ENCODE measurements around the gene NOC3L.
"Not testable (repeated sequence)": the region's sequence is repeated elsewhere in the genome, so short reads cannot be mapped to it uniquely, and the experiment has no call there.

The NOC3L gene

DNA sequence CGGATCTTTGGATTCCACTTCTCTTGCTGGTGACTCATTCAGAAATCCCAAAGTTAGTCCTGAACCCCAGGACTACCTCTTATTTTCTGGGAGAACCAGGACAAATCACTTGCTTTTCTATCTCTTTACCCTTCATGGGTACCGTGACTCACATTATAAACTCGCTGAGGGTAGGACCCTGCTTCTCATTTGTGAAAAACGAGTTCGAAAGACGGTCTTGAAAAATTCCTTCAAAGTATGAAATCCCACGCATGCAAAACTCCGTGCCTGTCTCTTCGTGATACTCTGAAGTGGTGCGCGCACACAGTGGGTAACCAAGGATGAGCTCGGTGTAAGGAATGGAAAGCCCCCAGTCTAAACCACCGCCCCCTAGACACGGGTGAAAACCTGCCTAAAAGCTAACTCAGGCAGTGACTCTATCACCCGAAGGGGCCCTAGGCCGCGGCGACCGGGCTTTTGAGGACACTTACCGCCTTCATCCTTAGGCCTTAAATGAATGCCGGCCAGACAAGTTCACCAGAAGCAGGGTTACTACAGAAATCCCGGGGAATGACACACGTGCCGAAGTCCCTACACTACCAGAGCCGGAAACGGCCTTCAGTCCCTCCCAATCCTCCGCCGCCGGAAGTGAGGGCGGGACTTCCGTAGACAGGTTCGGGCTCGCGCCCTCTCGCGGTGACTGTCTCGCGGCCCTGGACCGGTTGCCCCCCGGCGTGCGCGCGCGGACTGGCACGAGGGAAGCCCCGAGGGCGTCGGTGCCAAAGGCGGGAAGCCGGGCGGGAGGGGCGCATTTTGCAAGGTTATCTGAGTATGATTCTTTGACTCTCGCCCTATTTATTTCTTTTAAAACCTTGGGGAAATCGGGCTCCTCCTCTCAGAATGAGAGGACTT, at the start of gene NOC3L:
Gene NOC3L (minus strand): TSS at position 580 of the 891 bp plus-strand sequence. CDS start 101 bp downstream, at position 479.
- peak; percentile 78 for DNase-seq

DNA sequence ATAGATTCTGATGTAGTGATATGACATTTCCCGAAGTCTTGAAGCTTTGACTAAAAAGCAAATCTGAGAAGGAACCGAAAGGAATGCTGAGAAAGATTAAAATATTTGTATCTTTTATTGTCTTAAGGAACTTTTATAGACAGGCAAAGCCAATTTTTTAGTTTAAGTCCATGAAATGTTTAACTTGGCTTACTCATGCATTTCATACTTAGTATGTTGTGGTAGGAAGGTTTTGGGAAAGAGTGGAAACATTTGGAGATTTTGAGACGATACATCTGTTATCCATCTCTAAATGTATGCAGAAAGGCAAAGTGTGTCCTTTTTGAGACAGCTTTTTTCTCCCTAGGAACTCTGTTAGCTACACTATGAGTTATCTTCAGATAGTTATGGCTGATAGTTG, 49.7 kb upstream of the NOC3L start:
- DNase-seq = no peak

DNA sequence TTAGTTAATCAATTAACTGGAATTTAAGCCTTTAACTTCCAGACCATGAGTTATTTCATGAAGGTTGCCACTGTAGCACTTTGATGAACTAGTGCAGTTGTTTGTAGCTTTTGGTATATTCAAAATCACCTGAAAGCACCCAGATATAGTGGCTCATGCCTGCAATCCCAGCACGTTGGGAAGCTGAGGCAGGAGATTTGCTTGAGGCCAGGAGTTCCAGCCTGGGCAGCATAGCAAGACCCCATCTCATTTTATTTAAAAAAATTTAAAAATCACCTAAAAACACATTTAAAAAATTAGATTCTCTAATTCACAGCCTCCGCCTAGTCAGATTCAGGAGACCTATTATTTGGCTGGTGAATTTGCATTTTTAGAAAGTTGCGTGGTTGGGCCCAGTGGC, 48.6 kb upstream of the NOC3L start:
- no peak for DNase-seq

- DNase-seq = no peak
Measured at GRCh38 chr10:94409021-94409657, 46.4 kb upstream of the NOC3L start.

- DNase-seq = no peak
Measured at GRCh38 chr10:94407668-94408067, 44.9 kb upstream of the NOC3L start.

DNA sequence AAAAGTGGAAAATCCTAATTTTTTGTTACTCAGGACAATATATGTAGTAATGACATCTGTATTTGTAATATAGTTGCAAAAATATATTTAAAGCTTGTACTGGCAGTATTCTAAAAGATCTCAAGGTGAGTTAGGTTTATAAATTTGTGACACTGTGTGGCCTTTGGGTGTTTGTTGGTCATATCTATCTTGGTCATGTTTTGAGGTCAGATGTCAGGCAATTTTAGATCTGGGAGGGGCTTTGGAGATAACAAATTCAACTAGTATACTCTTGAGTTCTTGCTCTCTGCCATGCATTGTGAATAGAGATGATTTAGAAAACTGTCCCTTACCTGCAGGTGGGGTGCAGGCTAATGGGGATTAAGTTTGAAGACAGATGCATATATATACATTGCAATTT, 42.7 kb upstream of the NOC3L start:
- DNase-seq = no peak

- DNase-seq = no peak
Measured at GRCh38 chr10:94403380-94404213, 40.9 kb upstream of the NOC3L start.

DNA sequence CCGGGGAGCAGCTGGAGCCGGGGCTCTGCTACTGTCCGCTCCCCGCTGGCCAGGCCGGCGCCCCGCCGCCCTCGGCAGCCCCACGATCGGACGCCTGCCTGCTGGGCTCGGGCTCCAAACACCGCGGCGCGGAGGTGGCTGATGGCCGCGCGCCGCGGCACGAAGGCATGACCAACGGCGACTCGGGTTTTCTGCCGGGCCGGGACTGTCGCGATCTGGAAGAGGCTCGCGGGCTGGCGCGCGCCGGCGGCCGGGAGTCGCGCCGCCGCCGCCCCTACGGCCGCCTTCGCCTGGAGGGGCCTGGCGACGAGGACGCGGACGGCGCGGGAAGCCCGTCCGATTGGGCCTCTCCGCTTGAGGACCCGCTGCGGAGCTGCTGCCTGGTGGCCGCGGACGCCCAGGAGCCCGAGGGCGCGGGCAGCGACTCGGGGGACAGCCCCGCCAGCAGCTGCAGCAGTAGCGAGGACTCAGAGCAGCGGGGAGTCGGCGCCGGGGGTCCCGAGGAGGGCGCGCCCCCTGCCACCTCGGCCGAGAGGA, 40.2 kb upstream of the NOC3L start:
- DNase-seq = no peak

DNA sequence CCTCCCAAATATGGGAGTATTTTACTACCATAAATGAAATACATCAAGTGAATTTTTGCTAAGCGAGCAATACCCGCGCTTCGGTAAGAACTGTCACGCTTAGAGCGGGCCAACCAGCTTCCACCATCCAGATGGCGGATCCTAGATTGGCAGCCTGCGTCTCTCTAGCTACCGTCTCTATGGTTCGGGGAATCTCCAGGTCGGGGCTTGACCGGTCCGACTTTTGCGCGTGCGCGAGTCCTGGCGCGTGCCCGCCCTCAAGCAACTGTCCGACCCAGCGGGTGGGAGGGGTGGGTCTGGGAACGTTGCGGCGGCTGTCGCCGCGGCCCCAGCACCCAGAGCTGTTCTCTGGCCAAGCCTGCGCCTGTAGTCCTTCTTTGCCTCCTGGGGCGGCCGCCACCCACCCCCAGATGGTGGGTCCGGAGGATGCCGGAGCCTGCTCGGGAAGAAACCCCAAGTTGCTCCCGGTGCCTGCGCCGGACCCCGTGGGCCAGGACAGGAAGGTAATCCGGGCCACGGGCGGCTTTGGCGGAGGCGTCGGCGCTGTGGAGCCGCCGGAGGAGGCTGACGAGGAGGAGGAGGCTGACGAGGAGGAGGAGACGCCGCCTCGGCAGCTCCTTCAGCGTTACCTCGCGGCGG, 39.6 kb upstream of the NOC3L start, which contains the start of gene TBC1D12:
Gene TBC1D12 (plus strand): TSS at position 338 of the 639 bp plus-strand sequence. CDS start 73 bp downstream, at position 411.
- peak; percentile 89 for DNase-seq

- DNase-seq = no peak
Measured at GRCh38 chr10:94398762-94399161, 36.0 kb upstream of the NOC3L start.

DNA sequence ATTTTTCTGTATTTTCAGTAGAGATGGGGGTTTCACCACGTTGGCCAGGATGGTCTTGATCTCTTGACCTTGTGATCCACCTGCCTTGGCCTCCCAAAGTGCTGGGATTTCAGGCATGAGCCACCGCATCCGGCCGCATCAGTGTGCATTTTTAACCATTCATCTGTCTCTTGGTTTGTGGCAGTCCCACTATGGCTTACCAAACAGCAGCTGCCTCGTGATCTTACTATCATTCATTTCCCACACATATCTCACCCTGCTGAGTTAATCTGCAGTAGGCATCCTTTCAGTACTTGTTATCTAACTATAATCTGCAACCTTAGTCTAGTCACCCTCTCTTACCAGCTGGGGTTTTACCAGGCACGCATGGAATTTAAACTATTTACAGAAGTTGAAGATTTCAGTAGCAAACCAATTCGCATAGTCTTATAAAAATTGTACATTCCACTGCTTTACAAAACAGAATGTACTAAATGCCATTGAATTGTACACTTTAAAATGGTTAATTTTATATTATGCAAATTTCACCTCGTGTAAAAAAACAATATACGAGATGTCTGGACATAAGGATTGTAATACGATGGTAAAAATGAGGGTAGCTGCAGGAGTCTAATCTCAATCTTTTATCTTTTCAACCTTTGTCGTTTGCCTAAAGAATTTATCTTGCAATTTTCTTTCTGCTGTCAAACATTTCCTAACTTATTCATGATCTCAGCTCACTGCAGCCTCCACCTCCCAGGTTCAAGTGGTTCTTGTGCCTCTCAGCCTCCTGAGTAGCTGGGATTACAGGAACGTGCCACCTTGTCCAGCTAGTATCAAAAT, 35.0 kb upstream of the NOC3L start:
- DNase-seq = no peak

DNA sequence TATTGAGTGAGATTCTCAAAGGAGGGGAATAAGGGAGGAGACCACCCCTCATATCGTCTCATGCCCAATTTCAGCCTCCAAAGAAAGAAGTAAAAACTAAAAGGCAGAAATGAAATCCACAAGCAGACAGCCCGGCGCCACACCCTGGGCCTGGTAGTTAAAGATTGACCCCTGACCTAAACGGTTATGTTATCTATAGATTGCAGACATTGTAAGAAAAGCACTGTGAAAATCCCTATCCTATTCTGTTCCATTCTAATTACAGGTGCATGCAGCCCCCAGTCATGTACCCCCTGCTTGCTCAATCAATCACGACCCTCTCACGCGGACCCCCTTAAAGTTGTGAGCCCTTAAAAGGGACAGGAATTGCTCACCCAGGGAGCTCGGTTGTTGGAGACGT, 29.4 kb upstream of the NOC3L start:
- not testable (repeated sequence) for DNase-seq

GRCh38 chr10:94385733-94386132, 23.0 kb upstream of the NOC3L start:
- DNase-seq = not testable (repeated sequence)

- DNase-seq = no peak
Measured at GRCh38 chr10:94383530-94383929, 20.8 kb upstream of the NOC3L start.

GRCh38 chr10:94376865-94377264, 14.1 kb upstream of the NOC3L start:
- peak; percentile 0 for DNase-seq

GRCh38 chr10:94375374-94375773, 12.6 kb upstream of the NOC3L start:
- DNase-seq = no peak

DNA sequence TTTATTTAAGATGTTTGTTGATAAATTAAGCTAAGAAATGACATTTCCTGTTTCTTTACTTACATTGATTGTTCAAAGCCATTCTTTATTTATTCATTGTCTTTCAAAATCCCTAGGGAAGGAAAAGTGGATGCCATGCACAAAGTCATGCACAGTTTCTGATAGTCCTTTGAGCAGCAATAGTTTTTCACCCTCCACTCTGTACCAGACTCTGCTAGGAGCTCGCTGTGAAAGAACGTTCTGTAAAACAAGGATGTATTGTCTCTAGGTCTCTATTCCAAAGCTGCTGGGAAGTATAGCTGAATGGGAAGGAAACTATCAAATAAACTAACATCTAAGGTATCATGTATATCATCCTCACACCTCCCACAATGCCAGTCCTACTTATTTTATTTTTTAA, 7.8 kb upstream of the NOC3L start:
- no peak for DNase-seq

DNA sequence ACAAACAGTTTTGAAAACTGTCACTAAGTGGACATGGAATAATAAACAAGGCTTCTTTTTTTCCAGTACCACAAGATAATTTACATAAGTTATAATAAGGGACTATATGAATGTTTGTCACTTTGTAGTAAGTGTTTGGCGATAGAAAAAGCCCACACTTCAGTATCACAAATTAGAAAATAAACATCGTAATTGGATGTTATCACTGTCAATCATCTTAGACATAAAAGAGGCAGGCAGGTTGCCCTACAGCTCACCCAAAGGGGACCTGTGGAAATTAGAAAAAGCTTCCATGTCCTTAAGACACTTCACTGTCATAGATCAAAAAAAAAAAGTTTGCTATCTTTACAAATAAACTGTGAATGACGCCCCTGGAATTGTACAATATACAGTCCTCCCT, 3.6 kb upstream of the NOC3L start:
- no peak for DNase-seq

GRCh38 chr10:94364482-94364881, 1.7 kb upstream of the NOC3L start:
- no peak for DNase-seq

GRCh38 chr10:94363251-94363565, 469 bp upstream of the NOC3L start:
- no peak for DNase-seq

- no peak for DNase-seq
Measured at GRCh38 chr10:94361171-94361794, 1.5 kb downstream of the NOC3L start.

Data from NCI-H446 treated with DMSO at 0.1 percent for 48 hours (cell line).